Activated naive CD8-positive, alpha-beta T cell treated with anti-CD3 and anti-CD28 coated beads, Interleukin-2, amount 50 U/mL, for 24 hours (primary cell): ENCODE data around the gene KIF26B.

ENCODE experiments used
- ATAC-seq: fragments of 150-1000 bp; cut with Tn5 transposase; one replicate; pipeline ENCODE4 v1.10.0; 2021
- DNase-seq: peaks from one replicate; pipeline ENCODE4 v3.0.0; 2021
- H3K27ac Mint-ChIP-seq: one replicate; pipeline ENCODE4 v1.8.0; 2021; ENCODE audit warnings: mild to moderate bottlenecking, mixed read lengths
- H3K27me3 Mint-ChIP-seq: one replicate; pipeline ENCODE4 v1.8.0; 2021; ENCODE audit warnings: mixed read lengths
- H3K36me3 Mint-ChIP-seq: one replicate; pipeline ENCODE4 v1.8.0; 2021; ENCODE audit warnings: low read depth, mixed read lengths
- H3K4me1 Mint-ChIP-seq: one replicate; pipeline ENCODE4 v1.8.0; 2021; ENCODE audit warnings: mixed read lengths
- H3K4me3 Mint-ChIP-seq: one replicate; pipeline ENCODE4 v1.8.0; 2021; ENCODE audit warnings: mild to moderate bottlenecking, moderate library complexity, mixed read lengths
- H3K9me3 Mint-ChIP-seq: one replicate; pipeline ENCODE4 v1.8.0; 2021; ENCODE audit warnings: mixed read lengths

Gene KIF26B

GRCh38 chr1:245501633-245502032, 346.8 kb downstream of the KIF26B start:
- Mint-ChIP-seq H3K9me3 (no peaks in the 10 kb centered on the region), H3K36me3 (no peaks in the 10 kb centered on the region), H3K27ac (no peak overlapping the region), H3K27me3 (no peaks in the 10 kb centered on the region), H3K4me3 (no peak overlapping the region), H3K4me1 (no peaks in the 10 kb centered on the region)
- no peak for ATAC-seq
- no peak for DNase-seq

- ATAC-seq, result no peak
- Mint-ChIP-seq H3K36me3 (no peaks in the 10 kb centered on the region), H3K9me3 (no peaks in the 10 kb centered on the region), H3K4me3 (no peak overlapping the region), H3K27ac (no peak overlapping the region), H3K4me1 (no peaks in the 10 kb centered on the region), H3K27me3 (peaks cover 2% of the 10 kb centered on the region)
- no peak for DNase-seq
Observed at GRCh38 chr1:245503548-245503947, 348.8 kb downstream of the KIF26B start.

- H3K27me3 Mint-ChIP-seq, result peaks cover 14% of the 10 kb centered on the region
- no peaks in the 10 kb centered on the region for H3K4me1 Mint-ChIP-seq
- no peaks in the 10 kb centered on the region for H3K36me3 Mint-ChIP-seq
- DNase-seq, result no peak
- ATAC-seq, result no peak
- H3K4me3 Mint-ChIP-seq, result no peak overlapping the region
- H3K9me3 Mint-ChIP-seq, result no peaks in the 10 kb centered on the region
- H3K27ac Mint-ChIP-seq, result no peak overlapping the region
Observed at GRCh38 chr1:245510144-245510543, 355.4 kb downstream of the KIF26B start.

GRCh38 chr1:245512181-245512888, 357.6 kb downstream of the KIF26B start:
- Mint-ChIP-seq H3K4me1 (no peaks in the 10 kb centered on the region), H3K27ac (no peak overlapping the region), H3K4me3 (no peak overlapping the region), H3K27me3 (peaks cover 14% of the 10 kb centered on the region), H3K36me3 (no peaks in the 10 kb centered on the region), H3K9me3 (no peaks in the 10 kb centered on the region)
- ATAC-seq, result no peak
- DNase-seq, result no peak

- peaks cover 17% of the 10 kb centered on the region for H3K27me3 Mint-ChIP-seq
- H3K36me3 Mint-ChIP-seq, result no peaks in the 10 kb centered on the region
- H3K27ac Mint-ChIP-seq, result no peak overlapping the region
- H3K4me1 Mint-ChIP-seq, result no peaks in the 10 kb centered on the region
- DNase-seq, result no peak
- no peak overlapping the region for H3K4me3 Mint-ChIP-seq
- no peaks in the 10 kb centered on the region for H3K9me3 Mint-ChIP-seq
- no peak for ATAC-seq
Observed at GRCh38 chr1:245512980-245513578, 358.3 kb downstream of the KIF26B start.

- DNase-seq (no peak), ATAC-seq (no peak)
- Mint-ChIP-seq H3K27ac (no peak overlapping the region), H3K27me3 (peaks cover 18% of the 10 kb centered on the region), H3K4me3 (no peak overlapping the region), H3K36me3 (no peaks in the 10 kb centered on the region), H3K9me3 (peaks cover 4% of the 10 kb centered on the region), H3K4me1 (no peaks in the 10 kb centered on the region)
Observed at GRCh38 chr1:245516284-245516759, 361.5 kb downstream of the KIF26B start.

GRCh38 chr1:245520611-245521010, 365.8 kb downstream of the KIF26B start:
- H3K9me3 Mint-ChIP-seq, result peaks cover 4% of the 10 kb centered on the region
- no peak overlapping the region for H3K27ac Mint-ChIP-seq
- DNase-seq (no peak), ATAC-seq (no peak)
- peaks cover 8% of the 10 kb centered on the region for H3K27me3 Mint-ChIP-seq
- H3K4me1 Mint-ChIP-seq, result no peaks in the 10 kb centered on the region
- no peak overlapping the region for H3K4me3 Mint-ChIP-seq
- H3K36me3 Mint-ChIP-seq, result no peaks in the 10 kb centered on the region

- H3K4me1 Mint-ChIP-seq, result no peaks in the 10 kb centered on the region
- H3K36me3 Mint-ChIP-seq, result no peaks in the 10 kb centered on the region
- no peak for ATAC-seq
- no peak for DNase-seq
- no peak overlapping the region for H3K4me3 Mint-ChIP-seq
- H3K9me3 Mint-ChIP-seq, result no peaks in the 10 kb centered on the region
- no peak overlapping the region for H3K27ac Mint-ChIP-seq
- H3K27me3 Mint-ChIP-seq, result peaks cover 4% of the 10 kb centered on the region
Observed at GRCh38 chr1:245526141-245526540, 371.4 kb downstream of the KIF26B start.

- no peak for ATAC-seq
- no peaks in the 10 kb centered on the region for H3K9me3 Mint-ChIP-seq
- H3K36me3 Mint-ChIP-seq, result no peaks in the 10 kb centered on the region
Observed at GRCh38 chr1:245528258-245528635, 373.5 kb downstream of the KIF26B start.

GRCh38 chr1:245530937-245531336, 376.2 kb downstream of the KIF26B start:
- Mint-ChIP-seq H3K36me3 (no peaks in the 10 kb centered on the region), H3K4me3 (no peak overlapping the region), H3K27me3 (peaks cover 7% of the 10 kb centered on the region), H3K27ac (no peak overlapping the region), H3K4me1 (no peaks in the 10 kb centered on the region), H3K9me3 (no peaks in the 10 kb centered on the region)
- DNase-seq (no peak), ATAC-seq (no peak)

More at GRCh38 chr1:245528258-245528635, 373.5 kb downstream of the KIF26B start:
- Mint-ChIP-seq H3K4me3 (no peak overlapping the region), H3K4me1 (no peaks in the 10 kb centered on the region), H3K27ac (no peak overlapping the region), H3K27me3 (peaks cover 4% of the 10 kb centered on the region)
- DNase-seq, result no peak

- ATAC-seq (no peak), DNase-seq (no peak)
- Mint-ChIP-seq H3K27ac (no peak overlapping the region), H3K36me3 (no peaks in the 10 kb centered on the region), H3K27me3 (peaks cover 5% of the 10 kb centered on the region), H3K4me3 (no peak overlapping the region), H3K4me1 (no peaks in the 10 kb centered on the region), H3K9me3 (no peaks in the 10 kb centered on the region)
Observed at GRCh38 chr1:245537992-245538391, 383.2 kb downstream of the KIF26B start.

- no peaks in the 10 kb centered on the region for H3K36me3 Mint-ChIP-seq
- ATAC-seq, result no peak
Observed at GRCh38 chr1:245538671-245539070, 383.9 kb downstream of the KIF26B start.

GRCh38 chr1:245541369-245541768, 386.6 kb downstream of the KIF26B start:
- H3K4me3 Mint-ChIP-seq, result no peak overlapping the region
- no peak overlapping the region for H3K27ac Mint-ChIP-seq
- H3K36me3 Mint-ChIP-seq, result no peaks in the 10 kb centered on the region
- ATAC-seq, result no peak
- H3K9me3 Mint-ChIP-seq, result no peaks in the 10 kb centered on the region
- DNase-seq, result no peak
- peaks cover 2% of the 10 kb centered on the region for H3K27me3 Mint-ChIP-seq
- no peaks in the 10 kb centered on the region for H3K4me1 Mint-ChIP-seq

More at GRCh38 chr1:245538671-245539070, 383.9 kb downstream of the KIF26B start:
- no peak overlapping the region for H3K4me3 Mint-ChIP-seq
- peaks cover 5% of the 10 kb centered on the region for H3K27me3 Mint-ChIP-seq
- H3K9me3 Mint-ChIP-seq, result no peaks in the 10 kb centered on the region
- H3K27ac Mint-ChIP-seq, result no peak overlapping the region
- no peaks in the 10 kb centered on the region for H3K4me1 Mint-ChIP-seq
- no peak for DNase-seq

GRCh38 chr1:245542365-245542764, 387.6 kb downstream of the KIF26B start:
- H3K27ac Mint-ChIP-seq, result no peak overlapping the region
- DNase-seq, result no peak
- no peaks in the 10 kb centered on the region for H3K4me1 Mint-ChIP-seq
- no peaks in the 10 kb centered on the region for H3K36me3 Mint-ChIP-seq
- no peaks in the 10 kb centered on the region for H3K9me3 Mint-ChIP-seq
- H3K27me3 Mint-ChIP-seq, result peaks cover 2% of the 10 kb centered on the region
- no peak for ATAC-seq
- H3K4me3 Mint-ChIP-seq, result no peak overlapping the region

- Mint-ChIP-seq H3K4me3 (no peak overlapping the region), H3K27ac (no peak overlapping the region), H3K27me3 (peaks cover 2% of the 10 kb centered on the region), H3K9me3 (no peaks in the 10 kb centered on the region), H3K36me3 (no peaks in the 10 kb centered on the region), H3K4me1 (no peaks in the 10 kb centered on the region)
- DNase-seq (no peak), ATAC-seq (no peak)
Observed at GRCh38 chr1:245544236-245544635, 389.5 kb downstream of the KIF26B start.
